Measurements from ENCODE around the gene DOK5. TPM values are rescaled to one million over a fixed set of nuclear protein-coding genes. Genes with fewer than 3 reads are reported as not detected.

Gene DOK5
- total RNA-seq, 4 donors from 2014 or later, result 0.55 to 48.6 (median 1.3) TPM; not detected in 1

- no peak for DNase-seq
- no peaks in the 10 kb centered on the region for H3K36me3 ChIP-seq
- in situ Hi-C loops (cut with MboI; ENCODE audit: low pct_ligation_motif_present in 1 of 4, low pct_unique_long_range_greater_than_20kb in 1 of 4, low sequenced_read_pairs in 3 of 4) (loop anchor here (10.0 to 25.0 kb wide), 4 partner anchors 419 to 556 kb away; no protein-coding TSS in a partner anchor), intact Hi-C loops (cut with DNase I; ENCODE audit: low total_unique reads) (no loop called here)
- TF ChIP-seq EP300 (IDR thresholded peaks at IDR 0.05; ENCODE audit: low read depth) (no peak), POLR2A (IDR thresholded peaks at IDR 0.05) (no peak), POLR2AphosphoS5 (IDR thresholded peaks at IDR 0.05) (no peak), CTCF (IDR thresholded peaks at IDR 0.05) (no peak)
- H3K27me3 ChIP-seq, result no peaks in the 10 kb centered on the region
- no peaks in the 10 kb centered on the region for H3K4me1 ChIP-seq
- no peak overlapping the region for H3K27ac ChIP-seq
- H3K9me3 ChIP-seq, result no peaks in the 10 kb centered on the region
- no peak overlapping the region for H3K4me3 ChIP-seq
- 63% methylated on average over 4 of the region's 4 CpGs; no CpG with 5 or more reads in 1 of the 2 donors for WGBS, 2 donors (ENCODE audit: low coverage in 1 of 2)
Observed at GRCh38 chr20:54643761-54644160, 168.4 kb downstream of the DOK5 start.

GRCh38 chr20:54645445-54646155 is 170.2 kb downstream of the DOK5 start:
- H3K4me1 ChIP-seq, result no peaks in the 10 kb centered on the region
- H3K27ac ChIP-seq, result no peak overlapping the region

GRCh38 chr20:54646156-54646517 is 170.7 kb downstream of the DOK5 start:
- Histone ChIP-seq H3K36me3 (no peaks in the 10 kb centered on the region), H3K27ac (no peak overlapping the region), H3K9me3 (no peaks in the 10 kb centered on the region), H3K4me1 (no peaks in the 10 kb centered on the region), H3K4me3 (no peak overlapping the region), H3K27me3 (no peaks in the 10 kb centered on the region)
- DNase-seq, result no peak
- TF ChIP-seq POLR2A (IDR thresholded peaks at IDR 0.05) (no peak), CTCF (IDR thresholded peaks at IDR 0.05) (no peak), EP300 (IDR thresholded peaks at IDR 0.05; ENCODE audit: low read depth) (no peak), POLR2AphosphoS5 (IDR thresholded peaks at IDR 0.05) (no peak)
- intact Hi-C loops (cut with DNase I; ENCODE audit: low total_unique reads) (loop anchor here (5.0 kb wide), 1 partner anchor 424 kb away; no protein-coding TSS in a partner anchor), in situ Hi-C loops (cut with MboI; ENCODE audit: low pct_ligation_motif_present in 1 of 4, low pct_unique_long_range_greater_than_20kb in 1 of 4, low sequenced_read_pairs in 3 of 4) (loop anchor here (5.0 to 25.0 kb wide), 5 partner anchors 421 to 559 kb away; no protein-coding TSS in a partner anchor)
- WGBS, 2 donors (ENCODE audit: low coverage in 1 of 2), result 30 to 63% methylated on average over 1 to 4 of the region's 4 CpGs

More at GRCh38 chr20:54645445-54646155, 170.2 kb downstream of the DOK5 start:
- WGBS, 2 donors (ENCODE audit: low coverage in 1 of 2), result 49 to 61% methylated on average over 6 to 8 of the region's 8 CpGs
- Histone ChIP-seq H3K4me3 (no peak overlapping the region), H3K9me3 (no peaks in the 10 kb centered on the region), H3K36me3 (no peaks in the 10 kb centered on the region), H3K27me3 (no peaks in the 10 kb centered on the region)
- DNase-seq, result no peak
- no peak for TF ChIP-seq POLR2AphosphoS5 (IDR thresholded peaks at IDR 0.05)
- TF ChIP-seq EP300 (IDR thresholded peaks at IDR 0.05; ENCODE audit: low read depth), result no peak
- TF ChIP-seq CTCF (IDR thresholded peaks at IDR 0.05), result no peak
- TF ChIP-seq POLR2A (IDR thresholded peaks at IDR 0.05), result no peak
- in situ Hi-C loops (cut with MboI; ENCODE audit: low pct_ligation_motif_present in 1 of 4, low pct_unique_long_range_greater_than_20kb in 1 of 4, low sequenced_read_pairs in 3 of 4), result loop anchor here (5.0 to 25.0 kb wide), 5 partner anchors 421 to 558 kb away; no protein-coding TSS in a partner anchor
- intact Hi-C loops (cut with DNase I; ENCODE audit: low total_unique reads), result loop anchor here (5.0 kb wide), 1 partner anchor 423 kb away; no protein-coding TSS in a partner anchor

GRCh38 chr20:54648421-54649142 is 173.2 kb downstream of the DOK5 start:
- peaks cover 7% of the 10 kb centered on the region for H3K27me3 ChIP-seq
- H3K36me3 ChIP-seq, result no peaks in the 10 kb centered on the region
- intact Hi-C loops (cut with DNase I; ENCODE audit: low total_unique reads), result loop anchor here (5.0 kb wide), 1 partner anchor 426 kb away; no protein-coding TSS in a partner anchor
- H3K4me3 ChIP-seq, result no peak overlapping the region
- no peak overlapping the region for H3K27ac ChIP-seq
- WGBS, 2 donors (ENCODE audit: low coverage in 1 of 2), result 67 to 82% methylated on average over 5 to 9 of the region's 9 CpGs
- in situ Hi-C loops (cut with MboI; ENCODE audit: low pct_ligation_motif_present in 1 of 4, low pct_unique_long_range_greater_than_20kb in 1 of 4, low sequenced_read_pairs in 3 of 4), result loop anchor here (5.0 to 25.0 kb wide), 5 partner anchors 424 to 561 kb away; no protein-coding TSS in a partner anchor
- TF ChIP-seq POLR2AphosphoS5 (IDR thresholded peaks at IDR 0.05) (no peak), CTCF (IDR thresholded peaks at IDR 0.05) (no peak), POLR2A (IDR thresholded peaks at IDR 0.05) (no peak), EP300 (IDR thresholded peaks at IDR 0.05; ENCODE audit: low read depth) (no peak)
- DNase-seq, result no peak
- H3K9me3 ChIP-seq, result no peaks in the 10 kb centered on the region
- H3K4me1 ChIP-seq, result no peaks in the 10 kb centered on the region
